WTC11 (cell line): ENCODE results near the gene CDX2. TPM values are rescaled to one million over a fixed set of nuclear protein-coding genes. Genes with fewer than 3 reads are reported as not detected.

Source experiments
- ATAC-seq: fragments of 200-7000 bp; cut with Tn5 transposase; 2 replicates; pipeline ENCODE4 v1.10.0; 2021; ENCODE audit warnings: mild to moderate bottlenecking, moderate library complexity
- CTCF ChIA-PET: fragments of 300-600 bp; sonication (Branson Sonifier 250); formaldehyde crosslinking; loops from one replicate; lab custom pipeline; 2021; ENCODE audit warnings: antibody characterized with exemption; lab: Charles Lee
- POLR2A ChIA-PET: fragments of 350-600 bp; sonication (Branson Sonifier 250); formaldehyde crosslinking; loops from one replicate; lab custom pipeline; 2021; ENCODE audit warnings: antibody characterized with exemption; lab: Charles Lee
- DNase-seq: peaks from one replicate; pipeline ENCODE4 v3.0.0; 2021; ENCODE audit warnings: low spot score
- H3K27ac Mint-ChIP-seq: 2 replicates; pipeline ENCODE4 v1.8.0; 2021; ENCODE audit warnings: mixed read lengths
- H3K27me3 Mint-ChIP-seq: 2 replicates; pipeline ENCODE4 v1.8.0; 2021; ENCODE audit warnings: low read depth, mild to moderate bottlenecking, moderate library complexity, mixed read lengths
- H3K36me3 Mint-ChIP-seq: 2 replicates; pipeline ENCODE4 v1.8.0; 2021; ENCODE audit warnings: mixed read lengths
- H3K4me1 Mint-ChIP-seq: 2 replicates; pipeline ENCODE4 v1.8.0; 2022; ENCODE audit warnings: mixed read lengths
- H3K4me3 Mint-ChIP-seq: 2 replicates; pipeline ENCODE4 v1.8.0; 2021; ENCODE audit warnings: mild to moderate bottlenecking, moderate library complexity, mixed read lengths
- H3K9me3 Mint-ChIP-seq: 2 replicates; pipeline ENCODE4 v1.8.0; 2021; ENCODE audit warnings: mixed read lengths
- AFF4 ChIP-seq: sonication (generic); formaldehyde crosslinking; IDR thresholded peaks from 2 replicates; pipeline ENCODE4 v1.8.1; 2023; ENCODE audit warnings: mild to moderate bottlenecking, missing genetic modification reagents, borderline replicate concordance
- ELF4 ChIP-seq: sonication (generic); formaldehyde crosslinking; IDR thresholded peaks from 2 replicates; pipeline ENCODE4 v1.8.1; 2022; ENCODE audit warnings: low read depth, mild to moderate bottlenecking, moderate library complexity, missing genetic modification reagents
- ESRRA ChIP-seq: sonication (generic); formaldehyde crosslinking; IDR thresholded peaks from 2 replicates; pipeline ENCODE4 v1.8.1; 2022; ENCODE audit warnings: mild to moderate bottlenecking, missing genetic modification reagents, borderline replicate concordance
- HMGA2 ChIP-seq: fragments of 250-450 bp; sonication (Bioruptor Pico); IDR thresholded peaks from 2 replicates; pipeline ENCODE4 v1.4.0; 2021; ENCODE audit warnings: mild to moderate bottlenecking, moderate library complexity
- IRF2 ChIP-seq: sonication (generic); formaldehyde crosslinking; IDR thresholded peaks from 2 replicates; pipeline ENCODE4 v1.8.0; 2022; ENCODE audit warnings: low read depth, missing genetic modification reagents, borderline replicate concordance
- JAZF1 ChIP-seq: fragments of 250-450 bp; sonication (Bioruptor Pico); IDR thresholded peaks from 2 replicates; pipeline ENCODE4 v1.9.0; 2021; ENCODE audit warnings: moderate library complexity, mild to moderate bottlenecking, inconsistent platforms
- JUN ChIP-seq: sonication (generic); formaldehyde crosslinking; IDR thresholded peaks from 2 replicates; pipeline ENCODE4 v1.8.0; 2023; ENCODE audit warnings: mild to moderate bottlenecking, missing genetic modification reagents
- NFYB ChIP-seq: sonication (generic); formaldehyde crosslinking; conservative IDR thresholded peaks from 2 replicates; pipeline ENCODE4 v1.8.0; 2022; ENCODE audit warnings: low read depth, missing genetic modification reagents
- NR1H2 ChIP-seq: sonication (generic); formaldehyde crosslinking; IDR thresholded peaks from 2 replicates; pipeline ENCODE4 v1.9.0; 2021; ENCODE audit warnings: mild to moderate bottlenecking, moderate library complexity, missing genetic modification reagents
- NR2C2 ChIP-seq: sonication (generic); formaldehyde crosslinking; IDR thresholded peaks from 2 replicates; pipeline ENCODE4 v1.8.0; 2022; ENCODE audit warnings: mild to moderate bottlenecking, missing genetic modification reagents
- PRRX2 ChIP-seq: fragments of 250-450 bp; sonication (Bioruptor Pico); IDR thresholded peaks from 2 replicates; pipeline ENCODE4 v1.8.0; 2021; ENCODE audit warnings: mild to moderate bottlenecking
- RORB ChIP-seq: fragments of 250-450 bp; sonication (Bioruptor Pico); IDR thresholded peaks from 2 replicates; pipeline ENCODE4 v1.9.0; 2021; ENCODE audit warnings: mild to moderate bottlenecking
- SP1 ChIP-seq: sonication (generic); formaldehyde crosslinking; conservative IDR thresholded peaks from 2 replicates; pipeline ENCODE4 v1.8.1; 2022; ENCODE audit warnings: missing genetic modification reagents
- TCF7 ChIP-seq: sonication (generic); formaldehyde crosslinking; IDR thresholded peaks from 2 replicates; pipeline ENCODE4 v1.8.0; 2022; ENCODE audit warnings: mild to moderate bottlenecking, low read depth, missing genetic modification reagents, moderate library complexity
- TEAD4 ChIP-seq: sonication (generic); formaldehyde crosslinking; IDR thresholded peaks from 2 replicates; pipeline ENCODE4 v1.8.0; 2022; ENCODE audit warnings: mild to moderate bottlenecking, missing genetic modification reagents
- ZNF121 ChIP-seq: sonication (generic); formaldehyde crosslinking; IDR thresholded peaks from 2 replicates; pipeline ENCODE4 v1.8.0; 2023; ENCODE audit warnings: missing genetic modification reagents
- ZNF232 ChIP-seq: sonication (generic); formaldehyde crosslinking; IDR thresholded peaks from 2 replicates; pipeline ENCODE4 v1.8.0; 2022; ENCODE audit warnings: mild to moderate bottlenecking, missing genetic modification reagents
- ZNF263 ChIP-seq: sonication (generic); formaldehyde crosslinking; IDR thresholded peaks from 2 replicates; pipeline ENCODE4 v1.8.1; 2022; ENCODE audit warnings: low read depth, mild to moderate bottlenecking, moderate library complexity, missing genetic modification reagents
- ZNF416 ChIP-seq: fragments of 250-450 bp; sonication (Bioruptor Pico); IDR thresholded peaks from 2 replicates; pipeline ENCODE4 v1.9.0; 2021; ENCODE audit warnings: mild to moderate bottlenecking, inconsistent platforms
- ZNF423 ChIP-seq: fragments of 250-450 bp; sonication (Bioruptor Pico); IDR thresholded peaks from 2 replicates; pipeline ENCODE4 v2.1.2; 2022; ENCODE audit warnings: mild to moderate bottlenecking, moderate library complexity
- total RNA-seq: library from RNA; stranded (reverse); gene quantifications from 3 replicates; pipeline ENCODE4 v1.2.3, GENCODE V29; 2021
- TF ChIP-seq, protein P1 (sequence below): fragments of 250-450 bp; sonication (Bioruptor Pico); IDR thresholded peaks from 2 replicates; pipeline ENCODE4 v1.9.0; 2021; ENCODE audit warnings: moderate library complexity, mild to moderate bottlenecking, inconsistent platforms, borderline replicate concordance
- TF ChIP-seq, protein P2 (sequence below): sonication (generic); formaldehyde crosslinking; conservative IDR thresholded peaks from 2 replicates; pipeline ENCODE4 v1.8.1; 2022; ENCODE audit warnings: mild to moderate bottlenecking, missing genetic modification reagents
- TF ChIP-seq, protein P3 (sequence below): sonication (generic); formaldehyde crosslinking; IDR thresholded peaks from 2 replicates; pipeline ENCODE4 v1.8.0; 2022; ENCODE audit warnings: missing genetic modification reagents

Gene CDX2
- total RNA-seq, 1 experiment from 2014 or later, result 0.44 TPM

GRCh38 chr13:27917121-27917947 is 51.8 kb downstream of the CDX2 start:
- H3K4me1 Mint-ChIP-seq, result peaks cover 37% of the 10 kb centered on the region
- H3K9me3 Mint-ChIP-seq, result no peaks in the 10 kb centered on the region
- peaks cover 98% of the 10 kb centered on the region for H3K27me3 Mint-ChIP-seq
- POLR2A ChIA-PET, result no interaction called here
- CTCF ChIA-PET, result interaction anchor here (1.1 to 3.6 kb wide), 2 partner anchors 12 to 91 kb away, joined by 3 to 19 read pairs; no protein-coding TSS in a partner anchor
- peak overlapping the region; percentile 59 for H3K4me3 Mint-ChIP-seq
- H3K36me3 Mint-ChIP-seq, result no peaks in the 10 kb centered on the region
- no peak overlapping the region for H3K27ac Mint-ChIP-seq
- ATAC-seq, result no peak
- TF ChIP-seq TEAD4, result no peak
- TF ChIP-seq ZNF416 (CRISPR knock-in tag), result no peak
- TF ChIP-seq PRRX2 (CRISPR knock-in tag), result no peak
- no peak for TF ChIP-seq ESRRA (CRISPR knock-in tag)
- TF ChIP-seq, protein P1, sequence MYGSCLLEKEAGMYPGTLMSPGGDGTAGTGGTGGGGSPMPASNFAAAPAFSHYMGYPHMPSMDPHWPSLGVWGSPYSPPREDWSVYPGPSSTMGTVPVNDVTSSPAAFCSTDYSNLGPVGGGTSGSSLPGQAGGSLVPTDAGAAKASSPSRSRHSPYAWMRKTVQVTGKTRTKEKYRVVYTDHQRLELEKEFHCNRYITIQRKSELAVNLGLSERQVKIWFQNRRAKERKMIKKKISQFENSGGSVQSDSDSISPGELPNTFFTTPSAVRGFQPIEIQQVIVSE (CRISPR knock-in tag), result no peak
- TF ChIP-seq ZNF232, result no peak
- TF ChIP-seq NFYB (CRISPR knock-in tag), result no peak
- TF ChIP-seq, protein P2, sequence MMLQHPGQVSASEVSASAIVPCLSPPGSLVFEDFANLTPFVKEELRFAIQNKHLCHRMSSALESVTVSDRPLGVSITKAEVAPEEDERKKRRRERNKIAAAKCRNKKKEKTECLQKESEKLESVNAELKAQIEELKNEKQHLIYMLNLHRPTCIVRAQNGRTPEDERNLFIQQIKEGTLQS, result no peak
- TF ChIP-seq, all 79 proteins: peak for 0
- DNase-seq, result peak; percentile 45

GRCh38 chr13:27915301-27916207 is 53.6 kb downstream of the CDX2 start:
- DNase-seq (no peak), ATAC-seq (no peak)
- H3K27me3 Mint-ChIP-seq, result peaks cover 96% of the 10 kb centered on the region
- no peak overlapping the region for H3K27ac Mint-ChIP-seq
- H3K9me3 Mint-ChIP-seq, result no peaks in the 10 kb centered on the region
- TF ChIP-seq, protein P3, sequence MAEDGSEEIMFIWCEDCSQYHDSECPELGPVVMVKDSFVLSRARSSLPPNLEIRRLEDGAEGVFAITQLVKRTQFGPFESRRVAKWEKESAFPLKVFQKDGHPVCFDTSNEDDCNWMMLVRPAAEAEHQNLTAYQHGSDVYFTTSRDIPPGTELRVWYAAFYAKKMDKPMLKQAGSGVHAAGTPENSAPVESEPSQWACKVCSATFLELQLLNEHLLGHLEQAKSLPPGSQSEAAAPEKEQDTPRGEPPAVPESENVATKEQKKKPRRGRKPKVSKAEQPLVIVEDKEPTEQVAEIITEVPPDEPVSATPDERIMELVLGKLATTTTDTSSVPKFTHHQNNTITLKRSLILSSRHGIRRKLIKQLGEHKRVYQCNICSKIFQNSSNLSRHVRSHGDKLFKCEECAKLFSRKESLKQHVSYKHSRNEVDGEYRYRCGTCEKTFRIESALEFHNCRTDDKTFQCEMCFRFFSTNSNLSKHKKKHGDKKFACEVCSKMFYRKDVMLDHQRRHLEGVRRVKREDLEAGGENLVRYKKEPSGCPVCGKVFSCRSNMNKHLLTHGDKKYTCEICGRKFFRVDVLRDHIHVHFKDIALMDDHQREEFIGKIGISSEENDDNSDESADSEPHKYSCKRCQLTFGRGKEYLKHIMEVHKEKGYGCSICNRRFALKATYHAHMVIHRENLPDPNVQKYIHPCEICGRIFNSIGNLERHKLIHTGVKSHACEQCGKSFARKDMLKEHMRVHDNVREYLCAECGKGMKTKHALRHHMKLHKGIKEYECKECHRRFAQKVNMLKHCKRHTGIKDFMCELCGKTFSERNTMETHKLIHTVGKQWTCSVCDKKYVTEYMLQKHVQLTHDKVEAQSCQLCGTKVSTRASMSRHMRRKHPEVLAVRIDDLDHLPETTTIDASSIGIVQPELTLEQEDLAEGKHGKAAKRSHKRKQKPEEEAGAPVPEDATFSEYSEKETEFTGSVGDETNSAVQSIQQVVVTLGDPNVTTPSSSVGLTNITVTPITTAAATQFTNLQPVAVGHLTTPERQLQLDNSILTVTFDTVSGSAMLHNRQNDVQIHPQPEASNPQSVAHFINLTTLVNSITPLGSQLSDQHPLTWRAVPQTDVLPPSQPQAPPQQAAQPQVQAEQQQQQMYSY (CRISPR knock-in tag), result peak; percentile 42; the same call in 1 of the 2 replicates
- no peak for TF ChIP-seq NR1H2
- ChIA-PET CTCF (interaction anchor here (0.6 to 3.6 kb wide), 14 partner anchors 12 to 1663 kb away, joined by 3 to 23 read pairs (median 4); no protein-coding TSS in a partner anchor), POLR2A (no interaction called here)
- peaks cover 29% of the 10 kb centered on the region for H3K4me1 Mint-ChIP-seq
- no peak overlapping the region for H3K4me3 Mint-ChIP-seq
- H3K36me3 Mint-ChIP-seq, result no peaks in the 10 kb centered on the region

DNA sequence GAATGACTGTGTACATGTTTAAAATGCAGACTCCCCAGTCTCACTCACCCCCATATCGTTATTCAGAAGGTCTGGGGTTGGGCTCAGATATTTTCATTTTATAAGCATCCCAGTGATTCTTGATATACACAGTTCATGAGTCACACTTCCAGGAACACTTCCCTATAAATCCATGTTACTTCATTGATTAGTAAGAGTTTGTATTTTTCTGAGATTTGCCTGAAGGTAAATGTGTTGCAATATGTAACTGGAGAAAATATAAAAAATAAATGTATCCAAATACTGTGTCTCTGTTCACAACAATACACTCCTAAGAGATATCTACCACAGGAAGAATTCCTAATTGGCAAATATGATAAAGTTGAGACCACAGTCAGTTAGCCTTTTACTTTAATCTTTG is 56.0 kb downstream of the CDX2 start:
- no peak for ATAC-seq
- H3K27ac Mint-ChIP-seq, result no peak overlapping the region
- no peak overlapping the region for H3K4me3 Mint-ChIP-seq
- no peak for DNase-seq
- peaks cover 21% of the 10 kb centered on the region for H3K4me1 Mint-ChIP-seq
- peaks cover 96% of the 10 kb centered on the region for H3K27me3 Mint-ChIP-seq
- CTCF ChIA-PET, result interaction anchor here (1.0 to 1.1 kb wide), 2 partner anchors 40 to 87 kb away, joined by 3 read pairs; no protein-coding TSS in a partner anchor
- POLR2A ChIA-PET, result no interaction called here
- H3K9me3 Mint-ChIP-seq, result no peaks in the 10 kb centered on the region
- H3K36me3 Mint-ChIP-seq, result no peaks in the 10 kb centered on the region
- no peak for TF ChIP-seq TCF7 (CRISPR knock-in tag)
- no peak for TF ChIP-seq ZNF263 (CRISPR knock-in tag)
- TF ChIP-seq ELF4 (CRISPR knock-in tag), result no peak
- TF ChIP-seq JUN (CRISPR knock-in tag), result no peak
- TF ChIP-seq NR2C2 (CRISPR knock-in tag), result no peak
- no peak for TF ChIP-seq SP1 (CRISPR knock-in tag)
- no peak for TF ChIP-seq PRRX2 (CRISPR knock-in tag)
- no peak for TF ChIP-seq JAZF1
- no peak for TF ChIP-seq AFF4
- no peak for TF ChIP-seq ZNF423 (CRISPR knock-in tag)
- no peak for TF ChIP-seq RORB
- no peak for TF ChIP-seq IRF2
- no peak for TF ChIP-seq ZNF121 (CRISPR knock-in tag)
- no peak for TF ChIP-seq HMGA2 (CRISPR knock-in tag)
